ENCODE measurements around the gene PTPN2. TPM values are rescaled to one million over a fixed set of nuclear protein-coding genes. Genes with fewer than 3 reads are reported as not detected.

The PTPN2 gene
- total and polyA plus RNA-seq, 2 donors (not counting 1 experiment from before 2014, with no cell fraction given) = 41.2 to 75.5 TPM

DNA sequence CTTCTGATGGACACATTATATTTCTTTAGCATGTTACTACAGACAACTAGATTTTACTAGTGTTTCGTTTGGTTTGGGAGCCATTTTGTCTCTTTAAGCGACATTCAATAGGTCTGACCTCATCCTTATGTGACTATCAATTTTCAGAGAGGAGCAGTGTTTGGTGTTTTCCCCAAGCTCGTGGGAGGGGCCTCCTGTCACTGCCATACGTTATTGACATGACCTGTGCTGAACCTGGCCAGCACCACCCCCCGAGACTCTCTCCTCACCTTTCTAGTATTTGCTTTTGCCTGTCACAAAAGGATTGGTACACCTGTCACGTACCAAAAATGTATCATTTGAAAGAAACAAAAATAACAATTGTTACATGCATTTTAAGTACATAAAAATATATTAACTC, 111.9 kb downstream of the PTPN2 start:
- 50% methylated on average over 3 of the region's 6 CpGs for WGBS (ENCODE audit: insufficient coverage)
- ChIA-PET CTCF (no interaction called here), POLR2A (no interaction called here)
- no peak overlapping the region for H2AFZ ChIP-seq (ENCODE audit: insufficient read depth, low read depth, low read length, poor library complexity, severe bottlenecking)
- H3K4me2 ChIP-seq (replicated peaks; ENCODE audit: low read depth, low read length, poor library complexity, severe bottlenecking) = no peak overlapping the region
- H3K36me3 ChIP-seq (replicated peaks in 1 of 2; ENCODE audit: control extremely low read depth in 1 of 2, control insufficient read depth in 1 of 2, extremely low read depth in 1 of 2, insufficient read depth in 2 of 2, low read length in 1 of 2) = no peaks in the 10 kb centered on the region
- no peak overlapping the region for H3K27ac ChIP-seq (ENCODE audit: low read length in 2 of 2)
- no peaks in the 10 kb centered on the region for H3K79me2 ChIP-seq (ENCODE audit: control insufficient read depth, insufficient read depth, low read length)
- no peaks in the 10 kb centered on the region for H3K4me1 ChIP-seq (ENCODE audit: control insufficient read depth in 2 of 2, insufficient read depth in 2 of 2, low read length in 2 of 2)
- H3K9me3 Mint-ChIP-seq (ENCODE audit: insufficient read depth) = no peaks in the 10 kb centered on the region
- H3K27ac Mint-ChIP-seq = no peak overlapping the region
- H3K27me3 ChIP-seq (replicated peaks in 1 of 4; ENCODE audit: control extremely low read depth in 1 of 4, control insufficient read depth in 3 of 4, insufficient read depth in 4 of 4, low read length in 3 of 4) = no peaks in the 10 kb centered on the region
- DNase-seq = no peak
- peaks cover 3% of the 10 kb centered on the region for H3K27me3 Mint-ChIP-seq
- TF ChIP-seq, protein P1, sequence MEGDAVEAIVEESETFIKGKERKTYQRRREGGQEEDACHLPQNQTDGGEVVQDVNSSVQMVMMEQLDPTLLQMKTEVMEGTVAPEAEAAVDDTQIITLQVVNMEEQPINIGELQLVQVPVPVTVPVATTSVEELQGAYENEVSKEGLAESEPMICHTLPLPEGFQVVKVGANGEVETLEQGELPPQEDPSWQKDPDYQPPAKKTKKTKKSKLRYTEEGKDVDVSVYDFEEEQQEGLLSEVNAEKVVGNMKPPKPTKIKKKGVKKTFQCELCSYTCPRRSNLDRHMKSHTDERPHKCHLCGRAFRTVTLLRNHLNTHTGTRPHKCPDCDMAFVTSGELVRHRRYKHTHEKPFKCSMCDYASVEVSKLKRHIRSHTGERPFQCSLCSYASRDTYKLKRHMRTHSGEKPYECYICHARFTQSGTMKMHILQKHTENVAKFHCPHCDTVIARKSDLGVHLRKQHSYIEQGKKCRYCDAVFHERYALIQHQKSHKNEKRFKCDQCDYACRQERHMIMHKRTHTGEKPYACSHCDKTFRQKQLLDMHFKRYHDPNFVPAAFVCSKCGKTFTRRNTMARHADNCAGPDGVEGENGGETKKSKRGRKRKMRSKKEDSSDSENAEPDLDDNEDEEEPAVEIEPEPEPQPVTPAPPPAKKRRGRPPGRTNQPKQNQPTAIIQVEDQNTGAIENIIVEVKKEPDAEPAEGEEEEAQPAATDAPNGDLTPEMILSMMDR (IDR thresholded peaks at IDR 0.05) = no peak
- TF ChIP-seq EZH2 (IDR thresholded peaks at IDR 0.05; ENCODE audit: borderline replicate concordance, insufficient read depth, low read depth, low read length, poor library complexity, severe bottlenecking) = no peak
- no peaks in the 10 kb centered on the region for H4K20me1 ChIP-seq (ENCODE audit: control insufficient read depth, insufficient read depth, low read length, poor library complexity, severe bottlenecking)
- intact Hi-C loops (cut with micrococcal nuclease) = no loop called here
- ATAC-seq (ENCODE audit: low read depth) = no peak
- H3K4me3 ChIP-seq (ENCODE audit: control extremely low read depth in 1 of 5, extremely low read depth in 1 of 5, insufficient read depth in 1 of 5, low read depth in 2 of 5, low read length in 4 of 5) = no peak overlapping the region
- no peaks in the 10 kb centered on the region for H3K4me1 Mint-ChIP-seq
- H3K9me3 ChIP-seq (ENCODE audit: control extremely low read depth in 1 of 3, control insufficient read depth in 2 of 3, insufficient read depth in 1 of 3, low read length in 2 of 3) = peaks cover 0 to 11% (median 0%) of the 10 kb centered on the region in 3 donors
- no peak overlapping the region for H3K9ac ChIP-seq (ENCODE audit: low read length)
- H3K4me3 Mint-ChIP-seq = no peak overlapping the region

DNA sequence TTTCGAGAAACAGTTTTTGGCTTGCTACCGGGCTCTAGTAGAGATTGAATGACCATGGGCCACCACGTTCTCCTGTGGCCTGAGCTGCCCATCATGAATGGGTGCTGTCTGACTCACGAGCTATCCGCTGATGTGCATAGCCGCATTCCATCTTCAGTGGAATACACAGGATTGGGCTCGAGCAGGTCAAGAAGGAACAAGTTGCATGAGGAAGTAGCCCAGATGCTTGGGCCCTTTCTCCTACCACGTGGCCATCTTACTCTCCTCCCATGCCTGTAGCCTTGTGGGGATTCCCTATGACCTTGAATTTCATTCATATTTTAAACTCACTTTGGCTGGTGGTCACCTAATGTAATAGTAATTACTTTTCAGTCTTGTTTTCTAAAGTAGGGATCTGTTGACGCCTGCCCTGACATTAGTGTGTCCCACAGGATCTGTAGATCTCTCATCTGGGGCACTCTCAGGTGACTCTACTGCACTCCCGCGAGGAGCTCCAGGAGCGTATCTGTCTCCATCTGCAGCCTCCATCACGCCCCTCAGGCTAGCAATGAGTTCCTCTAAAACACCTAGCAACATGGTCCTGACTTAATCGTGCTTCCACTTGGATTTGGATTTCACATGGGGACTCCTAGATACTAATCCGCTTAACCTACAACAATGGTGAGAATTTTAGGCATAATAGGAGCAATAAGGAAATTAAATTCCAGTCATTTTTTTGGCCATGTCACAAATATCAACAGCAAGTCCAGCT, 113.4 kb downstream of the PTPN2 start:
- no peak overlapping the region for H3K27ac Mint-ChIP-seq
- CTCF ChIA-PET = interaction anchor here (0.7 kb wide), 1 partner anchor 164 kb away, joined by 3 read pairs; no protein-coding TSS in a partner anchor

More for the DNA sequence above, 113.4 kb downstream of the PTPN2 start:
- Histone ChIP-seq H3K36me3 (replicated peaks in 1 of 2; ENCODE audit: control extremely low read depth in 1 of 2, control insufficient read depth in 1 of 2, extremely low read depth in 1 of 2, insufficient read depth in 2 of 2, low read length in 1 of 2) (no peaks in the 10 kb centered on the region), H3K27ac (ENCODE audit: low read length in 2 of 2) (no peak overlapping the region), H2AFZ (ENCODE audit: insufficient read depth, low read depth, low read length, poor library complexity, severe bottlenecking) (no peak overlapping the region), H3K9me3 (ENCODE audit: control extremely low read depth in 1 of 3, control insufficient read depth in 2 of 3, insufficient read depth in 1 of 3, low read length in 2 of 3) (peaks cover 0 to 2% (median 0%) of the 10 kb centered on the region in 3 donors), H3K79me2 (ENCODE audit: control insufficient read depth, insufficient read depth, low read length) (no peaks in the 10 kb centered on the region), H3K4me3 (ENCODE audit: control extremely low read depth in 1 of 5, extremely low read depth in 1 of 5, insufficient read depth in 1 of 5, low read depth in 2 of 5, low read length in 4 of 5) (no peak overlapping the region), H4K20me1 (ENCODE audit: control insufficient read depth, insufficient read depth, low read length, poor library complexity, severe bottlenecking) (no peaks in the 10 kb centered on the region), H3K4me1 (ENCODE audit: control insufficient read depth in 2 of 2, insufficient read depth in 2 of 2, low read length in 2 of 2) (no peaks in the 10 kb centered on the region), H3K27me3 (replicated peaks in 1 of 4; ENCODE audit: control extremely low read depth in 1 of 4, control insufficient read depth in 3 of 4, insufficient read depth in 4 of 4, low read length in 3 of 4) (no peaks in the 10 kb centered on the region), H3K4me2 (replicated peaks; ENCODE audit: low read depth, low read length, poor library complexity, severe bottlenecking) (no peak overlapping the region), H3K9ac (ENCODE audit: low read length) (no peak overlapping the region)
- DNase-seq = no peak
- TF ChIP-seq EZH2 (IDR thresholded peaks at IDR 0.05; ENCODE audit: borderline replicate concordance, insufficient read depth, low read depth, low read length, poor library complexity, severe bottlenecking) = no peak
- TF ChIP-seq, protein P1 (IDR thresholded peaks at IDR 0.05) = no peak
- intact Hi-C loops (cut with micrococcal nuclease) = no loop called here
- Mint-ChIP-seq H3K4me3 (no peak overlapping the region), H3K4me1 (no peaks in the 10 kb centered on the region), H3K27me3 (peaks cover 3% of the 10 kb centered on the region), H3K9me3 (ENCODE audit: insufficient read depth) (no peaks in the 10 kb centered on the region)
- POLR2A ChIA-PET = no interaction called here
- 93% methylated on average over 13 of the region's 15 CpGs for WGBS (ENCODE audit: insufficient coverage)
- ATAC-seq (ENCODE audit: low read depth) = no peak

Measured in B cell (primary cell).